ENCODE results near the gene ZNF709.

ZNF709 gene

GRCh38 chr19:12484371-12485051, at the start of gene ZNF709:
TSS of gene ZNF709 (minus strand) at chr19:12484816. CDS start at chr19:12484657, 159 bp downstream.
- H3K27me3 ChIP-seq = no peaks in the 10 kb centered on the region
- peak within 1 kb of the TSS; percentile 84 to 96 (median 90) for H3K4me3 ChIP-seq
- peak within 1 kb of the TSS; percentile 80 to 89 (median 86) for H3K9ac ChIP-seq
- H3K9me3 ChIP-seq (replicated peaks in 1 of 11) = peaks cover 22 to 39% (median 27%) of the 10 kb centered on the region in 11 experiments
- H3K27ac ChIP-seq = peak within 1 kb of the TSS; percentile 65 to 84 (median 74)
- peaks cover 0 to 21% (median 5%) of the 10 kb centered on the region in 11 experiments; a peak in 6 of 22 replicates for H4K20me1 ChIP-seq
- H3K4me1 ChIP-seq = peaks cover 27 to 44% (median 40%) of the 10 kb centered on the region in 10 experiments
- peaks cover 4 to 21% (median 17%) of the 10 kb centered on the region in 11 experiments; a peak in 19 of 22 replicates for H3K36me3 ChIP-seq
- peak within 1 kb of the TSS; percentile 88 to 96 (median 92) for H3K4me2 ChIP-seq
- TF ChIP-seq Cebpa-rat (IDR thresholded peaks at IDR 0.05) = no peak

- Histone ChIP-seq H3K4me2 (no peak overlapping the region), H4K20me1 (no peaks in the 10 kb centered on the region), H3K9me3 (replicated peaks in 1 of 11) (peaks cover 100% of the 10 kb centered on the region in 11 experiments), H3K27me3 (peaks cover 0 to 8% (median 0%) of the 10 kb centered on the region in 11 experiments; a peak in 2 of 22 replicates), H3K4me3 (peak overlapping the region; percentile 30 to 54 (median 44)), H3K4me1 (no peaks in the 10 kb centered on the region), H3K9ac (no peak overlapping the region), H3K36me3 (peaks cover 98 to 100% (median 99%) of the 10 kb centered on the region in 11 experiments), H3K27ac (no peak overlapping the region)
- no peak for TF ChIP-seq Cebpa-rat (IDR thresholded peaks at IDR 0.05)
These were observed 42.6 kb upstream of the ZNF709 start for GRCh38 chr19:12527034-12527836.

GRCh38 chr19:12526542-12526941, 41.9 kb upstream of the ZNF709 start:
- Histone ChIP-seq H3K4me1 (no peaks in the 10 kb centered on the region), H3K4me2 (no peak overlapping the region), H3K9me3 (replicated peaks in 1 of 11) (peaks cover 100% of the 10 kb centered on the region in 11 experiments), H3K36me3 (peaks cover 98 to 100% (median 100%) of the 10 kb centered on the region in 11 experiments), H3K27ac (no peak overlapping the region), H3K27me3 (peaks cover 0 to 8% (median 0%) of the 10 kb centered on the region in 11 experiments; a peak in 2 of 22 replicates), H4K20me1 (no peaks in the 10 kb centered on the region), H3K4me3 (peak overlapping the region; percentile 30 to 54 (median 44)), H3K9ac (no peak overlapping the region)
- TF ChIP-seq Cebpa-rat (IDR thresholded peaks at IDR 0.05) = no peak

- no peaks in the 10 kb centered on the region for H4K20me1 ChIP-seq
- H3K9me3 ChIP-seq (replicated peaks in 1 of 11) = peaks cover 100% of the 10 kb centered on the region in 11 experiments
- no peak overlapping the region for H3K9ac ChIP-seq
- H3K27me3 ChIP-seq = peaks cover 0 to 8% (median 0%) of the 10 kb centered on the region in 11 experiments; a peak in 2 of 22 replicates
- H3K4me1 ChIP-seq = no peaks in the 10 kb centered on the region
- H3K36me3 ChIP-seq = peaks cover 87 to 100% (median 92%) of the 10 kb centered on the region in 11 experiments
- no peak for TF ChIP-seq Cebpa-rat (IDR thresholded peaks at IDR 0.05)
- H3K4me3 ChIP-seq = peak overlapping the region in 4 of 10 experiments; percentile 1 to 46 (median 16); a peak in 3 of 20 replicates
- H3K27ac ChIP-seq = no peak overlapping the region
- no peak overlapping the region for H3K4me2 ChIP-seq
These were observed 37.4 kb upstream of the ZNF709 start for GRCh38 chr19:12521996-12522395.

- Histone ChIP-seq H3K36me3 (peaks cover 24 to 56% (median 40%) of the 10 kb centered on the region in 11 experiments), H3K4me1 (no peaks in the 10 kb centered on the region), H3K9ac (no peak overlapping the region), H4K20me1 (no peaks in the 10 kb centered on the region), H3K4me3 (no peak overlapping the region), H3K4me2 (no peak overlapping the region), H3K27ac (no peak overlapping the region), H3K27me3 (no peaks in the 10 kb centered on the region), H3K9me3 (replicated peaks in 1 of 11) (peaks cover 76 to 100% (median 94%) of the 10 kb centered on the region in 11 experiments)
- TF ChIP-seq Cebpa-rat (IDR thresholded peaks at IDR 0.05) = no peak
These were observed 29.0 kb upstream of the ZNF709 start for GRCh38 chr19:12513531-12514061.

- Histone ChIP-seq H3K4me1 (peaks cover 0 to 12% (median 8%) of the 10 kb centered on the region in 10 experiments; a peak in 15 of 20 replicates), H3K27ac (no peak overlapping the region), H3K4me2 (no peak overlapping the region), H4K20me1 (no peaks in the 10 kb centered on the region), H3K36me3 (no peaks in the 10 kb centered on the region), H3K27me3 (no peaks in the 10 kb centered on the region), H3K9me3 (replicated peaks in 1 of 11) (peaks cover 23 to 63% (median 37%) of the 10 kb centered on the region in 11 experiments), H3K9ac (no peak overlapping the region), H3K4me3 (no peak overlapping the region)
- TF ChIP-seq Cebpa-rat (IDR thresholded peaks at IDR 0.05) = no peak
These were observed 12.4 kb upstream of the ZNF709 start for GRCh38 chr19:12497032-12497431.

- Histone ChIP-seq H3K4me3 (no peak overlapping the region), H3K27me3 (no peaks in the 10 kb centered on the region), H3K27ac (no peak overlapping the region), H3K36me3 (no peaks in the 10 kb centered on the region), H3K4me2 (peak overlapping the region in 1 of 11 experiments; percentile 92; a peak in 1 of 22 replicates), H3K9ac (no peak overlapping the region), H3K9me3 (replicated peaks in 1 of 11) (peaks cover 20 to 61% (median 35%) of the 10 kb centered on the region in 11 experiments), H4K20me1 (no peaks in the 10 kb centered on the region), H3K4me1 (peaks cover 0 to 12% (median 8%) of the 10 kb centered on the region in 10 experiments; a peak in 15 of 20 replicates)
- no peak for TF ChIP-seq Cebpa-rat (IDR thresholded peaks at IDR 0.05)
These were observed 11.9 kb upstream of the ZNF709 start for GRCh38 chr19:12496480-12496879.

- Histone ChIP-seq H3K4me3 (peak overlapping the region; percentile 58 to 79 (median 69)), H3K9ac (peak overlapping the region; percentile 77 to 92 (median 87)), H3K27me3 (no peaks in the 10 kb centered on the region), H3K4me2 (peak overlapping the region; percentile 85 to 96 (median 91)), H3K4me1 (peaks cover 0 to 12% (median 8%) of the 10 kb centered on the region in 10 experiments; a peak in 15 of 20 replicates), H4K20me1 (no peaks in the 10 kb centered on the region), H3K36me3 (no peaks in the 10 kb centered on the region), H3K27ac (peak overlapping the region; percentile 67 to 94 (median 88)), H3K9me3 (replicated peaks in 1 of 11) (peaks cover 17 to 59% (median 40%) of the 10 kb centered on the region in 11 experiments)
- no peak for TF ChIP-seq Cebpa-rat (IDR thresholded peaks at IDR 0.05)
These were observed 10.6 kb upstream of the ZNF709 start for GRCh38 chr19:12495002-12495802.
